Esophagus (tissue), 2 donors: ENCODE data around the gene AGAP3. TPM values are rescaled to one million over a fixed set of nuclear protein-coding genes. Genes with fewer than 3 reads are reported as not detected.

Experiments
- H3K27ac ChIP-seq, 2 donors: one replicate each; pipeline ENCODE4 v1.5.1; 2013; ENCODE audit warnings: low read depth in 2 of 2, mild to moderate bottlenecking in 2 of 2, inconsistent platforms in 1 of 2, low read length in 1 of 2, moderate library complexity in 1 of 2
- H3K27me3 ChIP-seq, 2 donors: one replicate each; pipeline ENCODE4 v1.6.1; 2013; ENCODE audit warnings: low read length in 2 of 2, control low read depth in 1 of 2, mild to moderate bottlenecking in 1 of 2; ENCODE audit not compliant: insufficient read depth in 2 of 2, control insufficient read depth in 1 of 2
- H3K36me3 ChIP-seq, 2 donors: one replicate each; pipeline ENCODE4 v1.6.1; 2013; ENCODE audit warnings: low read length in 1 of 2; ENCODE audit not compliant: control insufficient read depth in 2 of 2, insufficient read depth in 2 of 2
- H3K4me1 ChIP-seq, 2 donors: one replicate each; pipeline ENCODE4 v1.6.1; 2013; ENCODE audit warnings: low read length in 1 of 2; ENCODE audit not compliant: control insufficient read depth in 2 of 2, insufficient read depth in 2 of 2
- H3K4me3 ChIP-seq, 2 donors: one replicate each; pipeline ENCODE4 v1.5.1; 2013; ENCODE audit warnings: low read length in 2 of 2, mild to moderate bottlenecking in 2 of 2, low read depth in 1 of 2, moderate library complexity in 1 of 2
- H3K9me3 ChIP-seq, 2 donors: one replicate each; pipeline ENCODE4 v1.6.1; 2013; ENCODE audit warnings: mild to moderate bottlenecking in 2 of 2, low read depth in 1 of 2, low read length in 1 of 2, moderate library complexity in 1 of 2; ENCODE audit not compliant: control insufficient read depth in 2 of 2, insufficient read depth in 1 of 2
- WGBS, 2 donors: extraction: QIAGEN DNeasy Blood & Tissue Kit; methylation state at CpG; one replicate each; pipeline ENCODE4 v1.1.7; 2013; 5-methylcytosine and 5-hydroxymethylcytosine counted together
- polyA plus RNA-seq, 2 donors: library from polyadenylated mRNA; stranded (reverse); fragments of 200-250 nt; gene quantifications; one replicate each; pipeline ENCODE4 v1.2.3, GENCODE V29; 2013
- donor health status: healthy with polysubstance abuse.
- donor health status: Bipolar disorder and iron deficiency.

Gene AGAP3
- polyA plus RNA-seq, 2 donors: 60.8 to 98.8 TPM

GRCh38 chr7:151104411-151105235, 18.3 kb downstream of the AGAP3 start:
- H3K9me3 ChIP-seq: no peaks in the 10 kb centered on the region
- 74 to 77% methylated on average over 23 of the region's 23 CpGs for WGBS, 2 donors
- H3K27ac ChIP-seq: no peak overlapping the region
- no peak overlapping the region for H3K4me3 ChIP-seq
- H3K4me1 ChIP-seq: peaks cover 0 to 2% of the 10 kb centered on the region in 2 donors
- peaks cover 0 to 2% of the 10 kb centered on the region in 2 donors for H3K36me3 ChIP-seq
- H3K27me3 ChIP-seq: no peaks in the 10 kb centered on the region

GRCh38 chr7:151107882-151108281, 21.6 kb downstream of the AGAP3 start:
- Histone ChIP-seq H3K36me3 (peaks cover 0 to 1% of the 10 kb centered on the region in 2 donors), H3K4me1 (peaks cover 0 to 2% of the 10 kb centered on the region in 2 donors), H3K4me3 (no peak overlapping the region), H3K27ac (no peak overlapping the region), H3K27me3 (no peaks in the 10 kb centered on the region), H3K9me3 (no peaks in the 10 kb centered on the region)
- WGBS, 2 donors: 88 to 91% methylated on average over 10 of the region's 10 CpGs

GRCh38 chr7:151109094-151110048, 23.1 kb downstream of the AGAP3 start:
- Histone ChIP-seq H3K36me3 (no peaks in the 10 kb centered on the region), H3K27me3 (no peaks in the 10 kb centered on the region), H3K9me3 (no peaks in the 10 kb centered on the region), H3K4me3 (no peak overlapping the region), H3K4me1 (peaks cover 1 to 7% of the 10 kb centered on the region in 2 donors), H3K27ac (peak overlapping the region in 1 of 2 donors; percentile 31)
- WGBS, 2 donors: 64 to 70% methylated on average over 15 of the region's 15 CpGs

GRCh38 chr7:151110236-151110940, 24.1 kb downstream of the AGAP3 start:
- Histone ChIP-seq H3K4me3 (no peak overlapping the region), H3K9me3 (no peaks in the 10 kb centered on the region), H3K36me3 (no peaks in the 10 kb centered on the region), H3K4me1 (peaks cover 0 to 7% of the 10 kb centered on the region in 2 donors), H3K27me3 (no peaks in the 10 kb centered on the region), H3K27ac (no peak overlapping the region)
- WGBS, 2 donors: 61% methylated on average over 11 of the region's 11 CpGs

- H3K36me3 ChIP-seq: no peaks in the 10 kb centered on the region
- H3K4me1 ChIP-seq: peaks cover 0 to 10% of the 10 kb centered on the region in 2 donors
- H3K27ac ChIP-seq: no peak overlapping the region
- H3K27me3 ChIP-seq: no peaks in the 10 kb centered on the region
- WGBS, 2 donors: 22 to 28% methylated on average over 15 to 20 of the region's 20 CpGs
- peaks cover 0 to 2% of the 10 kb centered on the region in 2 donors for H3K9me3 ChIP-seq
- no peak overlapping the region for H3K4me3 ChIP-seq
Measured at GRCh38 chr7:151110941-151111645, 24.8 kb downstream of the AGAP3 start.

- Histone ChIP-seq H3K4me1 (peaks cover 0 to 10% of the 10 kb centered on the region in 2 donors), H3K27me3 (no peaks in the 10 kb centered on the region), H3K27ac (peak overlapping the region; percentile 71 to 96), H3K9me3 (peaks cover 0 to 2% of the 10 kb centered on the region in 2 donors), H3K36me3 (peaks cover 1 to 20% of the 10 kb centered on the region in 2 donors), H3K4me3 (peak overlapping the region; percentile 72 to 75)
- WGBS, 2 donors: 46 to 56% methylated on average over 13 of the region's 13 CpGs
Measured at GRCh38 chr7:151113344-151114150, 27.3 kb downstream of the AGAP3 start.

- Histone ChIP-seq H3K4me3 (peak overlapping the region; percentile 72 to 75), H3K36me3 (peaks cover 4 to 29% of the 10 kb centered on the region in 2 donors), H3K27ac (peak overlapping the region; percentile 71 to 96), H3K27me3 (no peaks in the 10 kb centered on the region), H3K4me1 (peaks cover 0 to 10% of the 10 kb centered on the region in 2 donors), H3K9me3 (peaks cover 0 to 2% of the 10 kb centered on the region in 2 donors)
- WGBS, 2 donors: 19 to 26% methylated on average over 78 to 101 of the region's 101 CpGs
Measured at GRCh38 chr7:151114151-151115090, 28.1 kb downstream of the AGAP3 start.
